DND-41 (cell line): ENCODE data around the gene CFAP43.

ENCODE experiments used
- CTCF ChIP-seq: IDR thresholded peaks from 2 replicates; pipeline ENCODE4 v1.5.1; 2012; ENCODE audit warnings: borderline replicate concordance, low read length, moderate library complexity, mild to moderate bottlenecking; ENCODE audit not compliant: poor library complexity, severe bottlenecking; ENCODE audit errors: extremely low read depth
- EZH2 ChIP-seq: IDR thresholded peaks from 3 replicates; pipeline ENCODE4 v1.6.1; 2012; ENCODE audit warnings: borderline replicate concordance, low read depth, mild to moderate bottlenecking, moderate library complexity, low read length, inconsistent platforms; ENCODE audit not compliant: severe bottlenecking

- TF ChIP-seq CTCF (no peak), EZH2 (no peak)
Observed at GRCh38 chr10:104268405-104268712, 36.2 kb upstream of the CFAP43 start.
